GM08714 (cell line): ENCODE results near the gene KCTD8.

Experiments used
- H3K4me3 ChIP-seq: fragments of 200-500 bp; sonication (Bioruptor generic); 2 replicates; pipeline ENCODE4 v1.5.1; 2014; ENCODE audit warnings: mild to moderate bottlenecking, low read length, inconsistent platforms
- ZNF274 ChIP-seq: IDR thresholded peaks from 2 replicates; pipeline ENCODE4 v1.6.1; 2012; ENCODE audit warnings: mild to moderate bottlenecking, low read depth, low read length

Gene KCTD8

DNA sequence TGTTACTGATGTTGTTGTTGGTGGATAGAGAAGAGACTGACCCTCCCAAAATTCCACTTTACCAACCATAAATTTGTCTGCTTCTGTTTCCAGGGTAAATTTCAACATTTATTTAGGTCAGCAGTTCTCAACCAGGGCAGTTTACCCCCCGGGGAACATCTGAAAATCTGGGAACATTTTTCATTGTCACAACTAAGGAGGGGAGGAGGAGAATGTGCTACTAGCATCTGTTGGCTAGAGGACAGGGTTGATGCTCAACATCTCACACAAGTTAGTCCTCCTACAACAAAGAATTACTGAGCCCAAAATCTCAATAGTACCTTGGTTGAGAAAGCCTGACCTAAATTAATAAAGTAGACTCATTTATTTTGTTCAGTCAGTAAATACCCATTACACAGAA is 25.7 kb downstream of the KCTD8 start:
- no peak for TF ChIP-seq ZNF274
- H3K4me3 ChIP-seq, result no peak overlapping the region

DNA sequence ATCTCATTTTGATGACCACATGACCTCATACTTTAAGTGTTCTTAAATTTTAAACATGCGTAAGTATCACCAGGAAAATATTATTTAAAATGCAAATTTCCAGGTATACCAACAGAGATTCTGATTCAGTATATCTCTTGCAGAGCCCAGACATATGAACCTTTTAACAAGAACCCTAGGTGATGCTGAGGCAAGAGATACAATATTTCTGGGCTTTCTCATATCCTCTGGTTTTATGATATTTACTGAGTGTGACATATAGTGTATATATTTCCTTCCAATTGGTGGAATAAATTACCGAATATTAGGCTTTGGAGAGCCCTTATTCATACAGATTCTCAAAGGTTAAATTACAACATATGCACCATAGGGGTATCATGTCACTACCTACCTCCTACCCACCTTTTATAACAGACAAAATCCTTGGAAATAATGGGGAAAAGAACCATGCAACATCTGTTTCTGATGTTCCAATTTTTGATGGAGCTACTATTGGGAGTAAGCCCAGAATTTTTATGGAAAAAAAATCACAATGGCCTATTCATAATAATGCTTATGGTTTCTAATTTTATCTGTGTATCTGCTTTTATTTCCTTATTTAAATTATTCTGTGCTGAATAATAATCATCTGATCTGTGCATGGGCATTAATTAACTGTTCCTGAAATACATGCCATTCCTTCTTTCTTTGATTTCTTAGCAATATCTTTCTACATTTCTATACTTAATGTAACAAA is 27.1 kb downstream of the KCTD8 start:
- TF ChIP-seq ZNF274, result no peak
- no peak overlapping the region for H3K4me3 ChIP-seq

DNA sequence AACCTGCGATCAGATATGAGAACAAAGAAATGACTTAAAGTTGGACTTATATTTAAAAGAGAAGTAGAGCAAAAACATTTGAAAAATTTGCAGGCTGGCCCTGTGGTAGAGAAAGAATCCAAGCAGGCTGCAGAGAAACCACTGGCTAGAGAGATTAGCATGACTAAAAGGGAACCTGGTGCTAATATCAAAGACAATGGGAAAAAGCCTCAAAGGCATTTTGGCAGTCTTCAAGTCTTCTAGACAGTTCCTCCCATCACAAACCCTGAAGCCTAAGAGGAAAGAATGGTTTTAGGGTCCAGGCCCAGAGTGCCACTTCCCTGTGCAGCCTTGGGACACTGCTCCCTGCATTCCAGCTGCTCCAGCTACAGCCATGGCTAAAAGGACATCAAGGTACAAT is 33.4 kb downstream of the KCTD8 start:
- TF ChIP-seq ZNF274, result no peak
- no peak overlapping the region for H3K4me3 ChIP-seq

DNA sequence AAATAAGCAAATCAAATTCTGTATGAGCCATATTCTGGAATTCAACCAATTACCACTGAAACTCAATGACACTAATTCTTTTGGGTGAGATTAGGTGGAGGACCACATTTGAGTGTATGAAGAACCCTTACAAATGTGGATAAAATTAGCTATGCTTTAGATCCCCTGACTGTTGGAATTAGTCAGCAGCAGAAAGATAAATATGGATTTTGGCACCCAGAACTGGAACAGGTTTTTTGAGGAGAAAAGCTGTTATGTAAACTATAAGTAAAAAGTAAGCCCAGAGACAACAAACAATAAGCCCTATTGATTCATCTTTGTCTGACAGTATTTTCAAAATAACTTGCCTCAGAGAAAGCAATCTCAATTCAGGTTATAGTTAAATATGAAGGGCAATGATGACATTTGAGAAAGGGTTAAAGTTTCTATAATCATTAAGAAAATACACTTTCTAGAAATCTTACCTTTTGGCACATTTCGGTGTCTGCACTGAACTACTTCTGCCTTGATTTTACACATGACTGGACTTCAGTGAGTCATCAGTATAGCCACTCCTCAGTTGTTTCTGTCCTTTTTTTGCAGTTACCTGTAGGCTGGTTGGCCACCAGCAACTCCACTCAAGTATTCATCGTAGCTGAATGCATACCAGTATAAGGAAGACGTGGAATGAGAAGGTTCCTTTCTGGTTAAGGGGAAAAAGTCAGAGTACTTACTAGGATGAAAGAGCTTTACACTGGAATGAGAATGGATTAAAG is 80.0 kb downstream of the KCTD8 start:
- no peak overlapping the region for H3K4me3 ChIP-seq
- TF ChIP-seq ZNF274, result no peak

DNA sequence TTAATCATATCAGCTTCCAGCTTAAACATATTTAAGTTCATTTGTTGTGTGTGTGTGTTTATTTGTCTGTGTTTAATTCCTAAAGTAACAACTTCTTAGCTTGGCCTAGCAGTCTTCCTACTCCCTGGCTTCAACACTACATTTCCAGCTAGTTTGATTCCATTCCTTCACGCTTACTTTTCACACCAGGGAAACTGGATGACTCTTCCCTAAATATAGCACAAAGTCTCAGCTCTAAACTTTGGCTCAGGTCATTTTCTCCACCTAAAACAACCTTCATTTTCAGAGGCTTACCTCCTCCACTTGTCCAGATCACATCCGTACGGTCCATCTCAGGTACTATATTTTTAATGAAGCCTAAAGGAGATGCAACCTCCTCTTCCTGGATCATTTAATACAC is 94.4 kb downstream of the KCTD8 start:
- TF ChIP-seq ZNF274, result no peak
- H3K4me3 ChIP-seq, result no peak overlapping the region

DNA sequence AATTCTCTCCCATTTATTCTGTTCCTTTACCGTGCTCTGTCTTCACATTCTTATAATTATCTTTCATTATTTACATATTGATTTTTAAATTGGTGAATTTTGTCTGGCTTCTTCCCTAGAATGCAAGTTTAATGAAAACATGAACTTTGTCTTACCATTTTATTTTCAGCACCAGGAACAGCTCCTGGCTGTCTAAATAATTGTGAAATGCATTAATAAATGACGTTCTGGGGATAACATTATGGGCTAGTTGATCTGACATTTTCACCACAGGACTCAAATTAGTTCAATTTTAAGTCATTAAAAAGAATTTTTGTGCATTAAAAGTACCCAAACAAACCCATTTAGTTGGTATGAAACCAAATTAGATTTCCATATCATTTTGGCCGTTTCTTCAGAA is 97.5 kb downstream of the KCTD8 start:
- no peak overlapping the region for H3K4me3 ChIP-seq
- no peak for TF ChIP-seq ZNF274

DNA sequence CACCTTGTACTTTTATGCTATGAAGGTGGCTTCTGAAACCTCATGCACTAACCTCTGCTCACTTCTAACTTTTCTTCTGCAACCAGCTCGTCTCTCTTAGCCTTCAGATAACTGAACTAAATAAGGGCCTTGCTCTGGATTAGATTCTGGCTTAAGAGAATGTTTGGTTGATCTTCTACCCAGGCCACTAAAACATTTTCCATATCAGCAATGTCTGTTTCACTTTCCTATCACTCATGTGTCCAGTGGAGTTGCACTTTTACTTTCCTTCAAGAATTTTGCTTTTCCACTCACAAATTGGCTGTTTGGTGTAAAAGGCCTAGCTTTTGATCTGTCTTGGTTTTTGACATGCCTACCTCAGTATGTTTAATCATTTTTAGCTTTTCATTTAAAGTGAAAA is 105.8 kb downstream of the KCTD8 start:
- no peak overlapping the region for H3K4me3 ChIP-seq
- no peak for TF ChIP-seq ZNF274

DNA sequence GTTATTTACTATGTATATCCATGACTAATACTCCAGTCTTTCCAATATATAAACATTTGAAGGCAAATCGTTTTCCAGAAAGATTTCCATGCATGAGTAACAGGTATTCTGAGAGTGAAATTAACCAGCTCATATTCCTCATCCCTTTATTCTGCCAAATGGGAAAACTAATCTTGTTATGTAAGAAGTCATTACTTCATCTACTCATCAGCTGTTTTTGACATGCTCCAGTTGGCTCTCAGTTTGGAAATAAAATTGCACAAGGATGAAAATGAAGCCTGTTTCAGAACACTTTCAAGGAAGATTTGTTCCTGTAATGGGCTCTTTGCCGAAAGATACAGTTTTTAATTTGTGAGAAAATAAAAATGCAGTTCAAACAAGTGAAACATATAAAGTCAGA is 121.9 kb downstream of the KCTD8 start:
- no peak for TF ChIP-seq ZNF274
- no peak overlapping the region for H3K4me3 ChIP-seq

DNA sequence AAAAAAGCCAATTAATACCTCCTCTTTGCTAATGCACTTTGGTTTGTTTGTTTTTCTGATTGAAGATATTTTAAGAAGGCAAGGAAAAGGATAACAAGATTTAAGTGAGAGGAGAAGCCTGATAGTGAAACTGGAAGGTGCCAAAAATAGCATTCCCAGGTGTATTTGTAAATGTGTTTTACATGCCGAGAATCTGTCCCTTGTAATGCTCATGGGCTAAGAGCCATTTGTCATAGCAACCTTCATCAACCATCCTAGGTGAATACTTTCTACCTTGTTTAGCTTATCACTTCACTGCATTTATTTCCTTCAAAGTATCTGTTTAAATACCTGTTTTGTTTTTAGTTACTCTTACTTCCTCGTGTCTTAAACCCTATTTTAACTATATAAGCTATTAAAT is 127.8 kb downstream of the KCTD8 start:
- no peak for TF ChIP-seq ZNF274
- no peak overlapping the region for H3K4me3 ChIP-seq

DNA sequence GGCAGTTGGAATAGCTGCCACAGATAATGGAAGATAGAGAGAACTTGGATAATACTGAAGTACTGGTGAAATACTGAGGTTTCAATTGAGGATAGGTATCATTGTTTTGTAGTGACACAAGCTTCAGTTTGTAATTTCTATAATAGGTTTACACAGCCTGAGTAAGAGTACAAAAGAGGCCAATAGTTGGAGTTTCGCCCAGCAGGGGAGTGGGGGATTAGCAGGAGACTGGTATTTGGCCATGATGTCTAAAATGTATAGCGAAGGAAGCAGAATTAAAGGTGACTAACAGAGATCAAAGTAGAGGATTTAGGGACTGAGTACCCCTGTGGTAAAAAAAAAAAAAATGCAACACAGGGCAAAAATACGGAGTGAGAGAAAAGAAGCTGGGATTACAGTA is 129.5 kb downstream of the KCTD8 start:
- no peak for TF ChIP-seq ZNF274
- H3K4me3 ChIP-seq, result no peak overlapping the region

DNA sequence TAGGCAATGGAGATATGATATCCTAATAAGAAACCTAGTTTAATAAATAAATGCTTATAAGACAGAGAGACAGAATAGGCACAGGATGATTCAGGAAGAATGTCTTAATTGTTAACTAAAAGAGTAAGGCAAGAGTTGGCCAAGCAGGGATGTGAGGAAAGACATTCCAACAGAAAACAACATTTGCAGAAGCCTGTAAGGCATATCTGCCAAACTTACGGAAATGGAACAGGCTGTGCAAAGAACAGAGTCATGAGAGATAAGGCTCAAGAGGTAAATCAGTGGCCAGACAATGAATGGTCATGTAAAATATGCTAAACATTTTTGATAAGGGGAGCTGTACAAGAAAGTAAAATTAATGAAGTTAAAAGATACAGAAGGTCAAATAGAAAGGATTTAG is 134.9 kb downstream of the KCTD8 start:
- no peak for TF ChIP-seq ZNF274
- H3K4me3 ChIP-seq, result no peak overlapping the region

DNA sequence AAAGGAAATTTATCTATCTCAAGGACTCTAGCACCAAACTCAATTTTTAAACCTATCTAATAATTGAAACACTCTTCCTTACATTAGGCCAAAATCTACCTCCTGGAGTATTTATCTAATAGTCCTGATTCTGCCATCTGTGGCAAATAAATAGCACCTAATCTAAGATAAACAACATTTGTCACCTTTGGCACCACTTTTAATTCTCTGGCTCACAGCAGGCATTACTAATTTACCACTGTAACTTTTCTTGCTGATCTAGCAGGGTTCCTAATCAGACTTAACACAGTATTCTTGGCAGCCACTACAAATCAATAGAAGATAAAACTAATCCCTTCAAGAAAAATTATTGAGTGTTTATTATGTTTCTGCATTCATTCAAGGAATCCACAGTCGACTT is 161.1 kb downstream of the KCTD8 start:
- H3K4me3 ChIP-seq, result no peak overlapping the region
- TF ChIP-seq ZNF274, result no peak

DNA sequence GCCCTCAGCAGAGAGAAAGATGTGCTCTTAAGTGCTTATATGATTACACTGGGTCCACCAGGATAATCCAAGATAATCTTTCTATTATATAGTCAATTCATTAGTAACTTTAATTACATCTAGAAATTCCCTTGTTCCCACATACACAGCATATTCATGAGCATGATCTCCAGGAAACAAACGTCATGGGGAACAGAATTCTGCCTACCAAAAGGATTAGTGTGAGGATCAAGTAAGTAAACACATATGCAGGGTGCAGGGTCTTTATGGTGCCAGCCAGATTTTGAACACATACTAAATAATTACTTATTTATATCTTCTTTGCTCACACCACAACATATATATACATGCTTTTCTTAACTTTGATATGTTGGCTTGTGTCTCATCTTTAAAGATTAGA is 169.1 kb downstream of the KCTD8 start:
- H3K4me3 ChIP-seq, result no peak overlapping the region
- no peak for TF ChIP-seq ZNF274

DNA sequence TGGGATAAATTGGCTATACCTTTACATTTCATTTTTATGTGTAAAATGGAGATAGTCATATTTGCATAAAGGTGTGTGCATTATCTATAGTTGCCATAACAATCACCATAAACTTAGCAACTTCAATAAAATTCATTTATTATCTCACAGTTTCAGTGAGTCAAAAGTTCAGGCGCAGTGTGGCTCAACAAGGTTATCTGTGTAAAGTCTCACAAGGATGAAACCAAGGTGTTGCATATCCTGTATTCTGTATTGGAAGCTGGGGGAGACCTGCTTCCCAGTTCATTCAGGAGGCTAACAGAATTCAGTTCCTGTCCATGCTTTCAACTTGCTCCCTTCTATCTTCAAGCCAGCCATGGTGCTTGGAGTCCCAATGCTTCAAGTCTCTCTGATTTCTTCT is 169.5 kb downstream of the KCTD8 start:
- TF ChIP-seq ZNF274, result no peak
- no peak overlapping the region for H3K4me3 ChIP-seq

DNA sequence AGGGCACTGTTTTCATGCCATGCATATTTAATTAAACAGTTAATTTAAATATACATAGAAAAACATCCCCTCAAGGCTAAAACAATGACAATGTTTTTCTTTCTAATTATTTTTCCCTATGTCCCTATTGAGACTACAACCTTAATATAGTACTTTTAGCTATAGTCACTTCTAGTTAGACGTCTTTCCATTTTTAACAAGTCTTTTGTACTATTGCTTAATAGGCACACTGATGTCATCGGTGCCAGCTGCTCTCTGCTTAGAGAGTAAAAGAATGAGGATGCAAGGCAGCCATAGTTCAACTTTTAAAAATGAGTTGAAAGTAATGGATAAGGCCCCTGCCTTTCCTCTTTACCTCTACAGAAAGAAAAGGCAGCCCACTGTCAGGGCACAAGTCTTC is 191.1 kb downstream of the KCTD8 start:
- TF ChIP-seq ZNF274, result no peak
- H3K4me3 ChIP-seq, result no peak overlapping the region

DNA sequence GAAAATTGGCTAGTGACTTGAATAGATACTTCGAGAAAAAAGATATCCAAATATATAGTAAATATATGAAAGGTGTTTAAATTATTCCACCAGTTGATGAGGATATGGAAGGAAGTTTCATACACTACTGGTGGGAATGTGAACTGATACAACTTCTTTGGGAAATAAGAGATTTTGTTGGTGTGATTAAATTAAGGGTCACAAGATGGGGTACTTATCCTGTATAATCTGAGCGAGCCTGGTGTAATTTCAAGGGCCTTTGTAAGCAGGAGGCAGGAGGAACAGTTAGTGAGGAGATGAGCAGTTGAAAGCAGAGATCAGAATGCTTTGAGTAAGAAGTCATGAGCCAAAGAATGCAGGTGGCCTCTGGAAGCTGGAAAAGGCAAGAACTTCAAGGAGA is 192.2 kb downstream of the KCTD8 start:
- H3K4me3 ChIP-seq, result no peak overlapping the region
- no peak for TF ChIP-seq ZNF274

DNA sequence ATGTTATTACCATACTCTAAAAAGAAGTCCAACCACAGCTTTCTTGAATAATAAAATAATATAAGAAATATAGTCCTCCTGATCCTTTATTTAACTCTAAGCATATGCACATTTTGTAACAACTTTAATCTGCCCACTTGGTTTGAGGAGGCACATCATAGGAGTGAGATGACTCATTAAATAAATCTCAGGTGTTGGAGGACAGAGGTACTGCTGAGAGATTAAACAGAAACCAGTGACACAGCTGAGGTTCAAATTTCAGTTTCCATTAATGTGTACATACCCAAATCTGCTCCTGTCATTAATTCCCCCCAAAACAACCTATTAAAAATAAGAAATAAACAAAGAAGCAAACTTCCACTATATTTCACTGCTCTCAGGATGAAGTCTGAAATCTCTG is 211.0 kb downstream of the KCTD8 start:
- H3K4me3 ChIP-seq, result no peak overlapping the region
- TF ChIP-seq ZNF274, result no peak
